Placental epithelial cell (primary cell): ENCODE data around the gene PTCD2. TPM values are rescaled to one million over a fixed set of nuclear protein-coding genes. Genes with fewer than 3 reads are reported as not detected.

Experiments
- small RNA-seq: library from RNA; depleted of rRNA; stranded (forward); fragments of <200 nt; gene quantifications from one replicate; pipeline ENCODE3, GENCODE V24; 2012
- total RNA-seq: library from RNA; depleted of rRNA; stranded (reverse); fragments of >200 nt; gene quantifications from 2 replicates; pipeline ENCODE4 v1.2.3, GENCODE V29; 2012

Gene PTCD2, protein sequence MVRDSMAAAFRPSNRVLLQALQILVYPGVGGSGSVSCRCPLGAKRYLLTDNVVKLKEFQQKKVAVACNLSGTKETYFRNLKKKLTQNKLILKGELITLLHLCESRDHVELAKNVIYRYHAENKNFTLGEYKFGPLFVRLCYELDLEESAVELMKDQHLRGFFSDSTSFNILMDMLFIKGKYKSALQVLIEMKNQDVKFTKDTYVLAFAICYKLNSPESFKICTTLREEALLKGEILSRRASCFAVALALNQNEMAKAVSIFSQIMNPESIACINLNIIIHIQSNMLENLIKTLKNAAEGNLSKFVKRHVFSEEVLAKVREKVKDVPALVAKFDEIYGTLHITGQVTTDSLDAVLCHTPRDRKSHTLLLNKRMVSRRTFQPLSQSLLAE
- total RNA-seq: 7.5 and 9.5 TPM in 2 replicates

DNA sequence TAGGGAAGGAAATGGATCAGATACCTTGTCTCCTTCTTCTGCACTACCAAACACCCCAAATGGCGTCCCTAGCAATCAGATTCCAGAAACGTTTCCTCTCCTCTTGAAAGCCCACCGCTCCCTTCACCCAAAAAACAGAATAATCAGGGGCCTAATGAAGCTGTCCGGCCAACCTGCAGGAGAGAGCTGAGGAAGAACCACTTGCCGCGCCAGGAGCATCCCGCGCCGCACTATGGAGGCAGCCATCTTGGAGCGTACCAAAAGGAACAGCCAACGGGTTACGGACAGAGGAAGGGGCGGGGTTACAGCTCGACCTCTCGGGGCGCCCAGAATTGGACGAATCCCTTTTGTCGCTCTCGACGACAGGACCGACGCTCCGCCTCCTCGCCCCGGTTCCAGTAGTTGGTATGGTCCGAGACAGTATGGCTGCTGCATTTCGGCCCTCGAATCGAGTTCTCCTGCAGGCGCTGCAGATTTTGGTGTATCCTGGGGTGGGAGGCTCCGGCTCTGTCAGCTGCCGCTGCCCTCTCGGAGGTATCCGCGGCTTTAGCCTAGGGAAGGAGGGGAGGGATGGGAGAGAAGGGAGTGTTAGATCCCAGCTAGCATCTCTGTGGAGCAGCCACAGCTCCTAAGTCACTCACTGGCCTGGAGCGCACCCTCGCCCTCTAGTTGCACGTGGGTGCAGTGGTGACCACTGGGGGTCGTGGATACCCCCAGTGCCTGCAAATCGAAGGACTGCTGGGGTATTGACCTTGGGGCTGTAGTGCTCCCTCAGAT is at the start of gene PTCD2, which contains the start of gene MRPS27:
Gene PTCD2, plus strand, starts transcription at position 398 of the 777 bp plus-strand sequence. Its CDS starts 10 bp downstream, at position 408.
Gene MRPS27, minus strand, starts transcription at position 265 of the 777 bp plus-strand sequence. Its CDS starts 19 bp downstream, at position 246.

Small RNA genes lying within 50 kb of the gene (small RNA-seq; reads per million reads assigned to genes)
- not detected for gene RN7SL153P

Other genes with a start within 250 kb of the PTCD2 start
- gene MAP1B, start 212.9 kb upstream of the PTCD2 start, total RNA-seq: 186 and 212 TPM in 2 replicates
- 91.5 and 101 TPM in 2 replicates for gene MRPS27, start 133 bp upstream of the PTCD2 start, total RNA-seq
- gene ZNF366, start 187.0 kb downstream of the PTCD2 start, total RNA-seq: 0.39 and 0.43 TPM in 2 replicates